NCI-H2107 (cell line): Measurements from ENCODE around the gene OPHN1.
A peak's percentile ranks its signal among the peaks of the same experiment; 100 is the strongest.

Experiments
- DNase-seq: peaks from one replicate; lab custom pipeline; 2025; lab: John Stamatoyannopoulos, UW

The OPHN1 gene, protein sequence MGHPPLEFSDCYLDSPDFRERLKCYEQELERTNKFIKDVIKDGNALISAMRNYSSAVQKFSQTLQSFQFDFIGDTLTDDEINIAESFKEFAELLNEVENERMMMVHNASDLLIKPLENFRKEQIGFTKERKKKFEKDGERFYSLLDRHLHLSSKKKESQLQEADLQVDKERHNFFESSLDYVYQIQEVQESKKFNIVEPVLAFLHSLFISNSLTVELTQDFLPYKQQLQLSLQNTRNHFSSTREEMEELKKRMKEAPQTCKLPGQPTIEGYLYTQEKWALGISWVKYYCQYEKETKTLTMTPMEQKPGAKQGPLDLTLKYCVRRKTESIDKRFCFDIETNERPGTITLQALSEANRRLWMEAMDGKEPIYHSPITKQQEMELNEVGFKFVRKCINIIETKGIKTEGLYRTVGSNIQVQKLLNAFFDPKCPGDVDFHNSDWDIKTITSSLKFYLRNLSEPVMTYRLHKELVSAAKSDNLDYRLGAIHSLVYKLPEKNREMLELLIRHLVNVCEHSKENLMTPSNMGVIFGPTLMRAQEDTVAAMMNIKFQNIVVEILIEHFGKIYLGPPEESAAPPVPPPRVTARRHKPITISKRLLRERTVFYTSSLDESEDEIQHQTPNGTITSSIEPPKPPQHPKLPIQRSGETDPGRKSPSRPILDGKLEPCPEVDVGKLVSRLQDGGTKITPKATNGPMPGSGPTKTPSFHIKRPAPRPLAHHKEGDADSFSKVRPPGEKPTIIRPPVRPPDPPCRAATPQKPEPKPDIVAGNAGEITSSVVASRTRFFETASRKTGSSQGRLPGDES

DNA sequence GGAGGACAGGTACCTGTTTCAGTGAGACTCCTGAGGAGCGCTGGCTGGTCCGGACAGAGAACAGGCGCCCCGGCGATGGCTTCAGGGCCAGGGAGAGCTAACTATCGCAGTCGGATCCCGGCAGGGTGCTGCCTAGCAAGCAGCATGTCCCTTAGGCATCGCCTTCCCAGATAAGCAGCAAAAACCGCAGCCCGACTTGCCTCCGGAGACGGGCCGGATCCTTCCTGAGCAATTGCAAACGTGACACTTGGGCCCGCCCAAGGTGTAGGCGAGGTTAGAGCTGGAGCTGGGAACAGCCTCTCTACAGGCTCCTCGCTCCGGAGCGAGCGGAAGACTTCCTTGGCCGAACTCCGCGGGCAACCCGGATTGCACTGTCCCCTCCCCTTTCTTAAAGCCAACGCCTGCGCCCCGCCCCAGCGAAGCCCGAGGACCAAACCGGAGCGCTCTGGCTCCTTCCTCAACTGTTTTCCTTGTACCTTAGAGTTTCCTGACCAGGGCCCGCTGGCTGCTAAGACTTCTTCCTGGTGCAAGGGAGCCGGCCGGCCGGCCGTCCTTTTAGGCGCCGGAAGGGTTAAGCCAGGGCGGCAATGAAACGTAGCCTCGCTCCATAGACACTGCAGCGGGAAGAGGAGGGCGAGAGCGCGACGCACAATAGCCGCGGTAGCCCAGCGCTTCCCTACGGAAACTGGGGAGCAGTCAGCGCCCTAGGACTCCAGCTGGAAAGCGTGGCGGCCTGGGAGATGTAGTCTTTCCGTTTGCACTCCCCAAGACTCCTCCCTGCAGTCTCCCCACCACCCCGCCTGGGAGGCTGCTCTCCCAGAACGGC lies at the start of gene OPHN1:
Gene OPHN1, minus strand, starts transcription at position 341 of the 826 bp plus-strand sequence. CDS start 475 bp downstream, outside the sequence.
- peak; percentile 9 for DNase-seq

DNA sequence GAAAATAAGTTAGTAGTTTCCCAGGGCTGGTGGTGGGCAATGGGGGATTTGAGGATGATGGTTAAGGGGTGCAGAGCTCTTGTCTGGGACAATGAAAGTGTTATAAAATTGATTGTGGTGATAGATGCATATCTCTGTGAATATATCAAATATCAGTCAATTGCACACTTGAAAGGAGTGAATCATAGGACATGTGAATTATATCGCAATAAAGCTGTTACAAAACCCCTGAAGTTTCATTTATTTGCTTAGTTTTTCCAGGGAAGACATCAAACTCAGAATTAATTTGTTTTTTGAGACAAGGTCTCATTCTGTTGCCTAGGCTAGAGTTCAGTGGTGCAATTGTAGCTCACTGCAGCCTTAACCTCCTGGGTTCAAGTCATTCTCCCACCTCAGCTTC lies 47.7 kb upstream of the OPHN1 start:
- DNase-seq, result no peak

DNA sequence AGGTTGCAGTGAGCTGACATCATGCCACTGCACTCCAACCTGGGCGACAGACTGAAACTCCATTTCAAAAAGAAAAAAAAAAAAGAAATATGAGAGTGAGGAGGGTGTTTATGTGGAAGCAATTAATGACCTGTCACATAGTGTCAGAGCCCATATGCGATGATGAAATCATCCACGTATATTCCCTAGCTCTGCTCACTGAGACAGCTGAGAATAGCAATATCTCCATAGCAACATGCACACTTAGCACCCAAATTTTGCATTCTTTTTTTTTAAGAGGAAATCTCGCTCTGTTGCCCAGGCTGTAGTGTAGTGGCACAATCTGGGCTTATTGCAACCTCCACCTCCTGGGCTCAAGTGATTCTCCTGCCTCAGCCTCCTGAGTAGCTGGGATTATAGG lies 31.5 kb upstream of the OPHN1 start:
- no peak for DNase-seq

DNA sequence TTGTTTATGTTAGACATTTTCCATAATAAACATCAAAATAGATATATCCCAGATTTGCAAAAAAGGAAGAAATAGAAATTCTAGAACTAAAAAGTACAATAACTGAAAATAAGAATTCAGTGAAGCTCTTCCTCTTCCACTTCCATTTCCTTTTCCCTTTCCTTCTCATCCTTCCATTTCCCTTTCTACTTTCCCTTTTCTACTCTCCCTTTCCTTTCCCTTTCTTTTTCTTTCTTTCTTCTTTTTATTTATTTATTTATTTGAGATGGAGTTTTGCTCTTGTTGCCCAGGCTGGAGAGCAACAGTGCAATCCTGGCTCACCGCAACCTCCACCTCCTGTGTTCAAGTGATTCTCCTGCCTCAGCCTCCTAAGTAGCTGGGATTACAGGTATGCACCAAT lies 30.6 kb upstream of the OPHN1 start:
- DNase-seq, result no peak

DNA sequence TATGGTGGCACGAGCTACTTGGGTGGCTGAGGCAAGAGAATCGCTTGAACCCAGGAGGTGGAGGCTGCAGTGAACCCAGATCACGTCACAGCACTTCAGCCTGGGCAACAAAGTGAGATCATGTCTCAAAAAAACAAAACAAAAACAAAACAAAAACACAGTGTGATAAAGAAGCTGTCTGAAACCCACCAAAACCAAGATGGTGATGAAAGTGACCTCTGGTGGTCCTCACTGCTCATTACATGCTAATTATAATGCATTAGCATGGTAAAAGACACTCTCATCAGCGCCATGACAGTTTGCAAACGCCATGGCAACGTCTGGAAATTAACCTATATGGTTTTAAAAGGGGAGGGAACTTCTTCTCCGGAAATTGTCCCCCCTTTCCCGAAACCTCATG lies 29.4 kb upstream of the OPHN1 start:
- DNase-seq, result no peak

DNA sequence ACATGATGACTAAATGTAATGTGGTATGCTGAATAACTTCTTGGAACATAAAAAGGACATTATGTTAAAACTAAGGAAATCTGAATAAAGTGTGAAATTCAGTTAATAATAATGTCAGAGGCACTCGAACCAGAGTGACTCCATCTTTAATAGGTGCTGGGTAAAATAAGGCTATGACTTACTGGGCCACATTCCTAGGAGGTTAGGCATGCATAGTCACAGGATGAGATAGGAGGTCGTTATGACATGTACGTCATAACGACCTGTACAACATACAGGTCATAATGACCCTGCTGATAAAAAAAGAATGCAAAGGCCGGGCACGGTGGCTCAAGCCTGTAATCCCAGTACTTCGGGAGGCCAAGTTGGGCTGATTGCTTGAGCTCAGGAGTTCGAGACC lies 28.9 kb upstream of the OPHN1 start:
- no peak for DNase-seq

DNA sequence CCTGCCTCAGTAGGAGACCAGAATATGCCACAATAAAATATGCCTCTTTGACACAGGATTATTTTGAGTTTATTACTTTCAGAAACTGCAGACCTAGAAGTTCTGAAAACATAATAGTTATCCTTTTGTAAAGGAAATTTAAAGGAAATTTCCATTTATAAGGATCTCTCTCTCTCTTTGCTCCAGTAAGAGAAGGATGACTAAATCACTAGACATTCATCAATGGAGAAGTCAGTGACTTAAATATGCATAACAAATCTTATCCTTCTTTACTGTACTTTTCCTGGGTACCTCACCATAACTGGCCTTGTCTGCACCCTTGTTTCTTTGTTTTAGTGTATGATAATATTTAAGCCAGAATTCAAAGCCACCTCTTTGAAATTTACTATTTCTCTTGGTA lies 28.3 kb upstream of the OPHN1 start:
- no peak for DNase-seq

DNA sequence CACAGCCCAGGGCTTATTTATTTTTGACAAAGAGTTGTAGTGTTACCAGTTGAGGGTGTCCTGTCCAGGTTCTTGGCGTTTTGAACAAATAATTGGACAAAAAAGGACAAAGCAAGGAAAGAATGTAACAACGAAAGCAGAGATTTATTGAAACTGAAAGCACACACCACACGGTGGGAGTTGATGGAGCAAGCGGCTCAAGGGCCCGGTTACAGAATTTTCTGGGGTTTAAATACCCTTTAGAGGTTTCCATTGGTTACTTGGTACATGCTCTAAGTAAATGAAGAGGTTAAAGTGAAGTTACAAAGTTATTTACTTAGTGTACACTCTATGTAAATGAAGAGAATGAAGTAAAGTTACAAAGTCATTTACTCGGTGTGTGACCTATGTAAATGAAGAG lies 27.8 kb upstream of the OPHN1 start:
- DNase-seq, result no peak

DNA sequence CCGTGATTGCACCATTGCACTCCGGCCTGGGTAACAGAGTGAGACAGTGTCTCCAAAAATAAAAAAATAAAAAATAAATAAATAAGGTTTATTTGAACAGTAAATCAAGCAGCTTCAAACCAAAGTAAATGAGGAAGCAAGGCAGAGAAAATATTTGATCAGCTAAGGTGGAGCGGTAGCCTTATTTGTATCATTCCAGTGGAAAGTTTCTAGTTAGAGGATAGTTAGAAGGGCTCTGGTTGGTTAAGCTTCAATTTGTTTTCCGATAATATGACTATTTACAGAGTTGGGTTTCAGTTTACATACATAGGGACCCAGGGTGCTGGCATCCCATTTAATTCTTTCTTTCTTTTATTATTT lies 21.8 kb upstream of the OPHN1 start:
- no peak for DNase-seq

DNA sequence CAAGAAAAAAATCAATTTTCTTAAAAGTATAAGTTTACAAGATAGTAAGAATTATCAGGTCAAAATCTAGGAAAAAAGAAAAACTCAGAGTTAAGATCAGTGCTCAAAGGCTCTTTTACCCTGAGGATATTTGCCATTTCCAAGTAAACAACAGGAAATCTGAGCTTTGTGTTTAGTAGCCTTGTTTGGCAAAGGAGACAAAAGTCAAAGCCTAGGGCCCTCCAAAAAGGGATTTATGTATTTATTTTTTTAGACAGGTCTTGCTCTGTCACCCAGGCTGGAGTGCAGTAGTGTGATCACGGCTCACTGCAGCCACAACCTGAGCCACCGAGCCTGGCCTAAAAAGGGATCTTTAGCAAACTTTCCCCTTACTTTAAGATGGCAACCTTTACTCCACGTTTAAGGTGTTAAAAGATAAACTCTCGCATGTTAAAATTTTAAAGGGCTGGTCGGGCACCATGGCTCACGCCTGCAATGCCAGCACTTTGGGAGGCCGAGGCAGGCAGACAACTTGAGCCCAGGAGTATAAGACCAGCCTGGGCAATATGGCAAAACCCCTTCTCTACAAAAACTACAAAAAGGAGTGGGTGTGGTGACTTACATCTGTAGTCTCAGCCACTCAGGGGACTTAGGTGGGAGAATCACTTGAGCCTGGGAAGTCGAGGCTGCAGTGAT lies 21.3 kb upstream of the OPHN1 start:
- DNase-seq, result no peak

DNA sequence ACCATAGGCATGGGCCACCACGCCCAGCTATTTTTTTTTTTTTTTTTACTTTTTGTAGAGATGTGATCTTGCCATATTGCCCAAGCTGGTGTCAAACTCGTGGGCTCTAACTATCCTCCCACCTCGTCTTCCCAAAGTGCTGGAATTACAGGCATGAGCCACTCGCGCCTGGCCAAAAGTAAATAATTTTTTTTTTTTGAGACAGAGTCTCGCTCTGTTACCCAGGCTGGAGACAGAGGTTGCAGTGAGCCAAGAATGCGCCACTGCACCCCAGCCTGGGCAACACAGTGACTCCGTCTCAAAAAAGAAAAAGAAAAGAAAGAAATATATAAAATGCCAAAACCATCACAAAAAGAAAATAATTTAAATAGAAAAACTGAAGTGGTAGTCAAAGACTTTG lies 18.4 kb upstream of the OPHN1 start:
- no peak for DNase-seq

DNA sequence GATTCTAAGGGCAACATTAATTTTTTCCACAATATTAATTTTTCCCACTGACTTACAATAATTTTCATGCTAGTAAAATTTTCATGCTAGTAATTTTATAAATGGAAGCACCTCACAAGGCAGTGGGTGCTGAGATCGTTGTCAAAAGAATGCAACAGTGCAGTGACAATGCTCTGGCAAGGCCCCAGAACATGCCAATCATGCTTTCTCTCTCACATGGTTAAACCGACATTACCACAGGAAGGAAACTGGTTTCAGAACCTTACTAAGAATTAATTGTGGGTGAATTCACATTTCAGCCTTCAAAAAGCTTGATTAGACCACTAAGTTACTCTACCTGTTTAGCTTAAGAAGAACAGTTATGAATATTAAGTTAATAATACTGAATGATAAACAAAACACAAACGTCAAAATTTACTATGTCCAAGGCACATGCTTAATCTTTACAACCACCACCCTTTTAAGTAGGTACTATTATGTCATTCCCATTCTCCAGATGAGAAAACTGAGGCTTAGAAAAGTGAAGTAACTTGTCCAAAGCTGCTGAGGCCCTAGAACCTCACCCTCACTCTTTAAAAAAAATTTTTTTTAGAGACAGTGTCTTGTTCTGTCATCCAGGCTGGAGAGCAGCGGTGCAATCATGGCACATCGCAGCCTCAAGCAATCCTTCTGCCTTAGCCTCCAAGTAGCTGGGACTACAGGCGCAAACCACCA lies 10.0 kb upstream of the OPHN1 start:
- no peak for DNase-seq

DNA sequence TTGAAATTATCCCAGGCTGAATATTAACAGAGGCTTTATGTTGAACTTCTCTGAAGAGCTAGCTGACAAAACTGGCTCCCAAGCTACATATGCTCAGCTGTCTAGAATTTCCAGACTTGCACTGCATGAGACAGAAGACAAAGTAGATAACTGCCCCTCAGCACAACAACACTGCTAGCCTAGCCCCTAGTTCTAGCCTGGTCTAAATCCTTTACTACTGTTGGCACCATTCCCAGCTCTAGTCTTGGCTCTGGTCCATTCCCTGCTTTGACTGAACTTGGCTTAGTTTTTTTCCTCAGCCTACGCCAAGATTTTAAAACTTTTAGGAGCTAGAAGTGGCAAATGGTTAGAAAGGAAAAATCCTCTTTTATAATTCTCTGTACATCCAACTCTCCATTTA lies 7.6 kb upstream of the OPHN1 start:
- no peak for DNase-seq

DNA sequence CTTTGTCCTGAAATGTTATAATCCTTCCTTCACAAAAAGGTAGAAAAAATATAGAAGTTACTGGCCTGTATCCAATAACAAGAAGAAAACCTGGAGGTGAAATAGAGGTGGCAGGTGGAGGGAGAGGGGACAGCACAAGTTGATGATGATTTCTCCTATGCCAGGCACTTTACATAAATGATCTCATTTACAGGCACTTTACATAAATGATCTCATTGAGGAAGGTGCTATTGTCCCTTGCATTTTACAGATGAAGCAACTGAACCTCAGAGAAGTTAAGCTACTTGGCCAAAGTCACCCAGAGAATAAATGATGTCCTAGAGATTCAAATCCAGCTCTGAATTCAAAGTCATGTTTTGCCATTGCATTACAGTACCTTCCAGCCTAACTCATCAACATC lies 7.1 kb upstream of the OPHN1 start:
- no peak for DNase-seq

DNA sequence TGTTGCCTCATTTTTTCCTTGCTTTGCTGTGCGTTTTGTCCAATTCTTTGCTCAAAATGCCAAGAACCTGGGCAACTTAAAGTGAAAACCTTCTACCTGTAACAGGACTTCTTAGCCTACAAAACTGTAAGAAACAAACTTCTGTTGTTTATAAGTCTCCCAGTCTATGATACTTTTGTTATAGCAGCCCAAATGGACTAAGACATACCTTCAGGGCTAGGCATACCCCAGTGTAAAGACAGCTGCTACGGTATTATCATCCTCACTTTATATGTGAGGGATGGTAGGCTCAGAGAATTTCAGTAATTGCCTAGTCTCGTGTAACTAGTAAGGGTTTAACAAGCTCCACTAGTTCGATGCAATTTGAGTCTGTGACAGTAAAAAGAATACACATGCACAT lies 6.0 kb upstream of the OPHN1 start:
- no peak for DNase-seq

DNA sequence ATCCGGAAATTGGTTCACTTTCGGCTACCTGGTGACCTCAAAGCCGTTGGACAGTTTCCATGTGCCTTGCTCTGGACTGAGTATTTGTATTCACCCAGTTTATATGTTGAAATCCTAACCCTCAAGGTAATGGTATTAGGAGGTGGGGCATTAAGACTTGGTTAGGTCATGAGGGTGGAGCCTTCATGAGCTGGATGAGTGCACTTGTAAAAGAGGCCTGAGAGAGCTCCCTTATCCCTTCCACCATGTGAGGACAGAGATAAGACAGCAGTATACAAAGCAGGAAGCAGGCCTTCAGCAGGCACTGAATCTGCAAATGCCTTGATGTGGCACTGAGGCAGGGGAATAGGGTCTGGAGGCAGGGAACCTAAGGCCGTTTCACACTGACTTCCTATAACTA lies 5.3 kb upstream of the OPHN1 start:
- DNase-seq, result no peak

DNA sequence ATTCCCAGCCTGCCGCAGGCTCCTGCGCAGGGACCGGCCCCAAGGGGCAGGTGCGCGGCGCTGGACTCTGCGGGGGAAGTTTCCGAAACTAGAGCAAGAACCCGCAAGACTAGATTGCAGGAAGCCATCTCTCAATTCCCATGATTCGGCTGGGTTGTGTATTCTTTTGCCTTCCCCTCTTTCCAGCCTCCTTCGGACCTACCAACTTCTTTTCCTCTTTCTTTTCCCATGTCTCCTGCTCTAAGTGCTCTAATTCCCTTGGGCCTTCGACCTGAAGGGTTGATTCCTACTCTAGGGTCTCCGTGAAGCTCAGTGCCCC lies 645 bp upstream of the OPHN1 start:
- DNase-seq, result no peak

DNA sequence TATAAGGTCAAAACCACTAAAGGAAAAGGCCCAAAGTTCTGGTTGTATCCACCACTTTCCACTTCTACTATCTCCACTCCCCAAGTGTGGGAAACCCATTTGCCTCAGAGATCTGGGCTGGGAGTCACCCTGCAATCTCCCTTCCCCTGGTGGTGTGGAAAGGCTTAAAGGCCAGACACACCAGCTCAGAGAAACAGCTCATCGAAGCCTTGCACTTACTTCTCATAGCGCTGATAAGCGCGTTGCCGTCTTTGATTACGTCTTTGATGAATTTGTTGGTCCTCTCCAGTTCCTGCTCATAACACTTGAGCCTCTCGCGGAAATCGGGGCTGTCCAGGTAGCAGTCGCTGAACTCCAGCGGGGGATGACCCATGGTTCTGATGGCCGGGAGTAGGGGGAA lies 647 bp downstream of the OPHN1 start:
- no peak for DNase-seq

DNA sequence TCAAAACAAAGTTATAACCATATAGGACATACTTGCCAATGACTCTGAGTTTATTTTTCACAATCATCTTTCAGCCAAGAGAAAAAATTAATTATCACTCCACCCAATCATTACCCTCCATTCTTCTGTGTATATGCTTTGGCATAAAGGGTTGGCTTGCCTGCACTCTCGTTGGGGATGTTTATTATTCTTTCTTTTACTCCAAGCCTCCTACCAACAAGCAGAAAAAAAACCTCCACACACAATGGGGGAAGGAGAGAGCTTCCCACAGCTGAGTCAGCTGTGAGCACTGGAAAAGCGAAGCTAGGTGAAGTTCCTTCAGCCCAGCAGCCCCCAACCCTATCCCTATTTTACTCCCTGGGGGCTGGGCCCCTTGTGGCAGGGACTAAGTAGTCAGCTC lies 1.5 kb downstream of the OPHN1 start:
- no peak for DNase-seq

DNA sequence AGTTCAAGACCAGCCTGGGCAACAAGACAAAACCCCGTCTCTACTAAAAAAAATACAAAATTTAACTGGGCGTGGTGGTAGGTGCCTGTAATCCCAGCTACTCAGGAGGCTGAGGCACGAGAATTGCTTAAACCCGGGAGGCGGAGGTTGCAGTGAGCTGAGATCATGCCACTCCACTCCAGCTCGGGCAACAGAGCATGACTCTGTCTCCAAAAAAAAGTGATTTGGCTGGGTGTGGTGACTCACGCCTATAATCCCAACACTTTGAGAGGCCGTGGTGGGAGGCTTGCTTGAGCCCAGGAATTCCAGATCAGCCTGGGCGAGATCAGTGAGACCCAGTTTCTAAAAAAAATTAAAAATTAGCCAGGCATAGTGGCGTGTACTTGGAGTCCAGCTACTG lies 4.1 kb downstream of the OPHN1 start:
- DNase-seq, result no peak

DNA sequence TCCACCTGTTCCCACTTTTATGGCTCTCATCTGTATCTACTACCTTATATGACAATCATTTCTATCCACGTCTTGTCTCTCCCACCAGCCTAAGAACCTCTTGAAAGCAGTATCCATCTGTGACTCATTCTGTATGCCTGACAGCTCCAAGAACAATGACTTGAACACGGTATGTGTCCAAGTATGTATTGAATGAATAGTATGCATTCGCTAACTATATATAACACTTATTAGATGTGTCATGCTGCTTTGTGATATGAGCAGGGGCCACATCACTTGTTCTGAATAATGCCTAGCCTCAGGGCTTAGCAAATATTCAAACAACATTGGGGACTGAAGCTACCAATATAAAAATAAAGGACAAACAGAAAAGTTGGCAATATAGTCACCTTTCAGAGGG lies 4.9 kb downstream of the OPHN1 start:
- DNase-seq, result no peak

DNA sequence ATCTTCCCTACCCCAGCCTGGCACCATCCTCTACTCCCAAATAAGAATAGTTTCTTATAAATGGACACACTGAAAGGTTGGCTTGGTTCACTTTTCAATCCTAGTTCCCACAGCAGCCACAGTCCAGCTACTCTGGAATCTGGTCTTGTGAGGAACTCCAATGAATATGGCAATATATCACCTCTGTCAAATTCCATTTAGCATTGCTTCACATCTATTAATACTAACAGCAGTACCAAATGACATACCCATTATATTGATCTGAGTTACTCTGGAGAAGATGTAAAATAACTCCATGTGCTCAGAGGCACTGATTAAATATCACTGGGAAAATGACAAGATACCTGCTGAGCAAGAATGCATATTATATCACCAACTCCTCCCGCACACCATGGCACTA lies 8.6 kb downstream of the OPHN1 start:
- DNase-seq, result no peak
